Activated CD8-positive, alpha-beta T cell treated with anti-CD3 and anti-CD28 coated beads for 36 hours (primary cell): ENCODE data around the gene COL5A1. TPM values are rescaled to one million over a fixed set of nuclear protein-coding genes. Genes with fewer than 3 reads are reported as not detected.

Experiments used
- ATAC-seq: fragments of 200-7000 bp; cut with Tn5 transposase; one replicate; pipeline ENCODE4 v1.10.0; 2021; ENCODE audit warnings: mild to moderate bottlenecking, moderate library complexity
- CTCF ChIA-PET: fragments of 350-600 bp; sonication (Branson Sonifier 250); formaldehyde crosslinking; loops from one replicate; lab custom pipeline; 2021; ENCODE audit warnings: antibody characterized with exemption; lab: Charles Lee
- POLR2A ChIA-PET: fragments of 350-600 bp; sonication (Branson Sonifier 250); formaldehyde crosslinking; loops from one replicate; lab custom pipeline; 2021; ENCODE audit warnings: antibody characterized with exemption; lab: Charles Lee
- DNase-seq: peaks from one replicate; pipeline ENCODE4 v3.0.0-alpha.2; 2020
- H3K27ac Mint-ChIP-seq: one replicate; pipeline ENCODE4 v1.8.0; 2021; ENCODE audit warnings: mild to moderate bottlenecking, mixed read lengths
- H3K27me3 Mint-ChIP-seq: one replicate; pipeline ENCODE4 v1.8.0; 2021; ENCODE audit warnings: mixed read lengths
- H3K36me3 Mint-ChIP-seq: one replicate; pipeline ENCODE4 v1.8.0; 2021; ENCODE audit warnings: low read depth, mixed read lengths
- H3K4me1 Mint-ChIP-seq: one replicate; pipeline ENCODE4 v1.8.0; 2021; ENCODE audit warnings: low read depth, mixed read lengths
- H3K4me3 Mint-ChIP-seq: one replicate; pipeline ENCODE4 v1.8.0; 2021; ENCODE audit warnings: mild to moderate bottlenecking, moderate library complexity, mixed read lengths
- H3K9me3 Mint-ChIP-seq: one replicate; pipeline ENCODE4 v1.8.0; 2021; ENCODE audit warnings: mixed read lengths
- CTCF ChIP-seq: fragments of 200-600 bp; IDR thresholded peaks from one replicate; pipeline ENCODE4 v1.8.0; 2022; ENCODE audit warnings: antibody characterized with exemption, mild to moderate bottlenecking
- intact Hi-C: fragments of 100-400 bp; cut with micrococcal nuclease; formaldehyde crosslinking; loops from one replicate; pipeline ENCODE4 v1.10.0; 2022
- total RNA-seq, 2 experiments: library from RNA; stranded (reverse); gene quantifications; one replicate each; pipeline ENCODE4 v1.2.3, GENCODE V29; 2021

COL5A1 gene
- total RNA-seq, 2 experiments from 2014 or later, result 0.29 to 0.34 TPM

DNA sequence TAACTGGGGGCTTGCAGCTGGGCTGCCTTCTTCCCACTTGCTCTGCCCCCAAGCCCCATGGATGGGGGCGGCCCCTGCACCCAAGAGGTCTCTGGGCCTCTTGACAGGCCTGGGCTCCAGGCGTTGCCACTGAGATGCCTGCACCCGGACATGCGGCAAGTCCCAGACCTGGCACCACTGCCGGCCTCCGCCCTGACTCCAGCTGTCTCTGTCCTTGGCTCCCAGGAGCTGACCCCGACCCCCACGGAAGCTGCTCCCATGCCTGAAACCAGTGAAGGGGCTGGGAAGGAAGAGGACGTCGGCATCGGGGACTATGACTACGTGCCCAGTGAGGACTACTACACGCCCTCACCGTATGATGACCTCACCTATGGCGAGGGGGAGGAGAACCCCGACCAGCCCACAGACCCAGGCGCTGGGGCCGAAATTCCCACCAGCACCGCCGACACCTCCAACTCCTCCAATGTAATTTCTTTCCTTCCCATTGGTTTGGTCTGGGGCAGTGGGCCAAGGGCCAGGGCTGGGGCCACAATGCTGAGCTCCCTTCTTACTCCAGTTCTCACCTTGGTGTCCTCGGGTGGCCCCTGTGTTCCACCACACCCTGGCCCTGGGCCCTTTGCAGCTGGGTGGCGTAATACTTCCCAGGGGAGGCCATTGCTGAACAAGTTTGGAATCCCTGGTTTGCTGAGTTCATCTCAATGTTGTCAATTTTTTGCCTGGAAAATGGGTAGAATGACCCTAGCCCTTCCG lies 88.6 kb downstream of the COL5A1 start:
- Mint-ChIP-seq H3K9me3 (no peaks in the 10 kb centered on the region), H3K27me3 (no peaks in the 10 kb centered on the region), H3K27ac (no peak overlapping the region), H3K4me1 (peaks cover 6% of the 10 kb centered on the region), H3K36me3 (no peaks in the 10 kb centered on the region), H3K4me3 (no peak overlapping the region)
- ChIA-PET POLR2A (no interaction called here), CTCF (no interaction called here)
- ATAC-seq (no peak), DNase-seq (no peak)
- intact Hi-C loops, result no loop called here
- no peak for TF ChIP-seq CTCF

DNA sequence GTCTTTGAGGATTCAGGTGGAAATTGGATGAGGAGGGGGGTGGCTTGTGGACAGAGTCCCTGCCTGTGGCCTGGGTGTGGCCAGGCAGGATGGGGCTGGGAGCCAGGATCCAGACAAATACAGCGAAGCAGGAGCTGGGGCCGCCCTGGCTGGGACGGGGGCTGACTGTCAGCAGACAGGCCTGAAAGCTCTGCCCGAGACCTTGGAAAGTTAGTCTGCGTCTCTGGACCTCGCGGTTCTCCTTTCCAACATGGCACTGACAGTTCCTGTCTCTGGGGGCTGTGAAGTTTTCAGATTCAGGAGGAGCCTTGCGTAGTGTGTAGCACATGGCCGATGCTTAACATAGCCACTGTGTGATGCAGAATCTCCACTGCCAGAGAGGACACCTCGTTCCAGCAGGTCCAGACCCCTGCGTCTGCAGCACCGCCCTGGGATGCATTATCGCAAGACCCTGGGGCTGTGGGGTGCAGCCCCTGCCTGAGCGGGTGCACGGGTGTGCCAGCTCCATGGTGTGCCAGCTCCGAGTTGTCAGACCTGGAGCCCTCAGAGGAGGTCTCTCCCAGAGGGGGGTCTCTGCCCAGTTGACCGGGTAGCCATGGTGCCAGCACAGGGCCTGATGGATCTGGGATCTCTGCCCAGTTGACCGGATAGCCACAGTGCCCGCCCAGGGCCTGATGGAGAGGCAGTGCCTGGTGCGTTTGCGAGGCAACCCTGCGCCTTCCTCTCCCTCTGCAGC lies 89.3 kb downstream of the COL5A1 start:
- POLR2A ChIA-PET, result no interaction called here
- intact Hi-C loops, result no loop called here
- no peaks in the 10 kb centered on the region for H3K9me3 Mint-ChIP-seq

DNA sequence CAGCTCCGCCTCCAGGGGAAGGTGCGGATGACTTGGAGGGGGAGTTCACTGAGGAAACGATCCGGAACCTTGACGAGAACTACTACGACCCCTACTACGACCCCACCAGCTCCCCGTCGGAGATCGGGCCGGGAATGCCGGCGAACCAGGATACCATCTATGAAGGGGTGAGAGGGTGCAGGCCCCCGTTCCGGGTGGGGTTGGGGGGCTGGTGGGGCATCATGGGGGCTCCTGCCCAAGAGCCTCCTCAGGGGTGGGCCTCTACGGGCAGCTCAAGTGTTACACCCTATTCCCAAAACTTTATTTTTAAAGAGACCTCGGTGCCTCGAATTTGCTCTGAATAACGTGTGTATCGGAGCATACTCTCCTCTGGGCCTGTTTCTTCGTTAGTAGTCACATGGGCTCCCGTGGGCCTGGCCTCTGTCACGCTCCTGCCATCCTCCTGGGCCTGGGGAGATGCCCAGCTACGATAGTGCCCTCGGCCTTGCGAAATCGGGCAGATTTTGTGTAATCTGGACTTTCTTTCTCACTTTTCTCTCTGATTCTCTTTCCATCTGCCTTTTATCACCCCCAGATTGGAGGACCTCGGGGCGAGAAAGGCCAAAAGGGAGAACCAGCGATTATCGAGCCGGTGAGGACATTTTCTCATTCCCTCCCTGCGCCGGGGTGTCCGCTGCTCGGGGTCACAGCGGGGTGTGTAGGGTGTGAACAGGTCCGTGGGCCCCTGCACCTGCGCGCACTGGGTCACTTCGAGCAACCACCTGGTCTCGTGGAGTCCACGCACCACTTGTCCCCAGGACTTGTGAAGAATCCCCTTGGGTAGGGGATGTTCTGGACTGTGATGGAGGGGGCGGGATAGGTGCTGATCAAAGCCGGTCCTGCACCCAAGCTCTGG lies 90.1 kb downstream of the COL5A1 start:
- TF ChIP-seq CTCF, result no peak
- ChIA-PET CTCF (no interaction called here), POLR2A (no interaction called here)
- intact Hi-C loops, result no loop called here
- DNase-seq (no peak), ATAC-seq (no peak)
- Mint-ChIP-seq H3K27ac (no peak overlapping the region), H3K36me3 (no peaks in the 10 kb centered on the region), H3K4me3 (no peak overlapping the region), H3K4me1 (no peaks in the 10 kb centered on the region), H3K9me3 (no peaks in the 10 kb centered on the region), H3K27me3 (no peaks in the 10 kb centered on the region)

More for the DNA sequence above, 89.3 kb downstream of the COL5A1 start:
- no peak overlapping the region for H3K27ac Mint-ChIP-seq
- H3K27me3 Mint-ChIP-seq, result no peaks in the 10 kb centered on the region
- no peak for ATAC-seq
- DNase-seq, result no peak
- no peaks in the 10 kb centered on the region for H3K4me1 Mint-ChIP-seq
- TF ChIP-seq CTCF, result no peak
- no peaks in the 10 kb centered on the region for H3K36me3 Mint-ChIP-seq
- CTCF ChIA-PET, result no interaction called here
- H3K4me3 Mint-ChIP-seq, result no peak overlapping the region

DNA sequence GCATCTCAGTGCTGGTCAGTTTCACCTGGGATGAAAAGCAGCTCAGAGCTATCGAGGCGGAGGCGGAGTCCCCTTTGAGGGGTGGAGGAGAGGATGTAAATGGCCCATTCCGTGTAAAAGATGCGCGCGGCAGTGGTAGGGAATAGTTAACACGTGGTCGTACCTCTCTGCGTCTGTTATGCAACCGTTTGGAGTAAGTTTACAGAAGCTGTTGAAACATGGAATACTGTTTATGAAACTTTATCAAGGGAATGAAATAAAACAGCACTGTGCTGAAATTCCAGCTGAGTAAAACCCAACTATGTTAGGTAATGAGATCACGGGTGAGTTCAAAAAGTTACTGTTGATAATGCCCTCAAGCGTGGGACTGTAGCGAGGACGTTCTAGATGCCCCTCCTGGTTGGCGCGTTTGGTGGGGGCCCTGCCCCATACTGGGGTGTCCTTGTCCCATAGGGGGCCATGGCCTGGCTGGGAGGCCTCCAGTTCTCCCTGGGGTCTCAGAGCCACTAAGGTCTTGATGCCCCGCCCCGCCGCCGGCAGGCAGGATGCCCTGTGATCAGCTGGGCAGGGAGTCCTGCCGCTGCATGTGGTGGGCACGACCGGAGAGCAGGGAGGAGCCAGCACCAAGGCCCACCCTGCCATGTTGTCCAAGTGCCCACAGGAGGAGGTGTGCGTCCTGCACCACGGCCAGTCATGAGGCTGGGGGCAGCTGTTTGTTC lies 90.9 kb downstream of the COL5A1 start:
- CTCF ChIA-PET, result no interaction called here
- H3K27ac Mint-ChIP-seq, result no peak overlapping the region
- H3K4me3 Mint-ChIP-seq, result no peak overlapping the region
- DNase-seq (no peak), ATAC-seq (no peak)
- intact Hi-C loops, result no loop called here
- H3K27me3 Mint-ChIP-seq, result no peaks in the 10 kb centered on the region
- no peaks in the 10 kb centered on the region for H3K9me3 Mint-ChIP-seq
- POLR2A ChIA-PET, result no interaction called here
- TF ChIP-seq CTCF, result no peak
- no peaks in the 10 kb centered on the region for H3K36me3 Mint-ChIP-seq
- H3K4me1 Mint-ChIP-seq, result no peaks in the 10 kb centered on the region
